ENCODE results near the gene CPAMD8.
"Not testable (repeated sequence)": the region's sequence is repeated elsewhere in the genome, so short reads cannot be mapped to it uniquely, and the experiment has no call there.

Gene CPAMD8

DNA sequence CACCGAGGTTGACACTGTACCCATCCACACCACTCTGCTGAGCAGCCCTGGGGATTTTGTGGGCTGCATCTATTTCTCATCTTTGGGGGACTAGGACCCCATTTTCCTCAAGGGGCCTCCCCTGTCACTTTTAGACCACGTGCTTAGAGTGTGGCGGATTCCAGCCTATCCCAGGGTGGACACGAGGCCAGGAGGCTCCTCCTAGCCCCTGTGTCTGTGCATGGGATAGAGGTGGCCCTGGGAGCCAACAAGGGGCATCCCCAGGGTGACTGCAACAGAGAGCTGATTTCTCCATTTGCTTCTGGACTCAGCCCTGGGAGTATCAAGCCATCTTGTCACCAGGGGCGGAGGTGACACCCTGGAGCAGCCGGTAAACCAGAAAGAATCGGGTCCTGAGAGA is 24.2 kb downstream of the CPAMD8 start:
- Mint-ChIP-seq H3K36me3 (ENCODE audit: low read depth) (peaks cover 51% of the 10 kb centered on the region), H3K4me1 (peaks cover 5% of the 10 kb centered on the region), H3K4me3 (no peak overlapping the region), H3K9me3 (peaks cover 15% of the 10 kb centered on the region), H3K27me3 (ENCODE audit: low read depth, poor library complexity) (no peaks in the 10 kb centered on the region), H3K27ac (no peak overlapping the region)
- TF ChIP-seq CTCF (IDR thresholded peaks at IDR 0.05): no peak
- DNase-seq: no peak

GRCh38 chr19:17001603-17002183 is 24.9 kb downstream of the CPAMD8 start:
- Mint-ChIP-seq H3K4me1 (peaks cover 5% of the 10 kb centered on the region), H3K27me3 (ENCODE audit: low read depth, poor library complexity) (peaks cover 3% of the 10 kb centered on the region), H3K27ac (peak overlapping the region; percentile 60), H3K36me3 (ENCODE audit: low read depth) (peaks cover 53% of the 10 kb centered on the region), H3K4me3 (no peak overlapping the region), H3K9me3 (peaks cover 15% of the 10 kb centered on the region)
- DNase-seq: no peak
- no peak for TF ChIP-seq CTCF (IDR thresholded peaks at IDR 0.05)

GRCh38 chr19:16998635-16999194 is 27.9 kb downstream of the CPAMD8 start:
- peaks cover 3% of the 10 kb centered on the region for H3K27me3 Mint-ChIP-seq (ENCODE audit: low read depth, poor library complexity)
- no peak for DNase-seq
- H3K4me3 Mint-ChIP-seq: no peak overlapping the region
- H3K36me3 Mint-ChIP-seq (ENCODE audit: low read depth): peaks cover 73% of the 10 kb centered on the region
- peaks cover 27% of the 10 kb centered on the region for H3K9me3 Mint-ChIP-seq
- TF ChIP-seq CTCF (IDR thresholded peaks at IDR 0.05): no peak
- H3K27ac Mint-ChIP-seq: no peak overlapping the region
- H3K4me1 Mint-ChIP-seq: peaks cover 5% of the 10 kb centered on the region

GRCh38 chr19:16996838-16997490 is 29.6 kb downstream of the CPAMD8 start:
- DNase-seq; H3K27me3 Mint-ChIP-seq (ENCODE audit: low read depth, poor library complexity); H3K4me3 Mint-ChIP-seq; H3K27ac Mint-ChIP-seq; H3K4me1 Mint-ChIP-seq: not testable (repeated sequence)
- peaks cover 38% of the 10 kb centered on the region for H3K9me3 Mint-ChIP-seq
- H3K36me3 Mint-ChIP-seq (ENCODE audit: low read depth): peaks cover 89% of the 10 kb centered on the region

DNA sequence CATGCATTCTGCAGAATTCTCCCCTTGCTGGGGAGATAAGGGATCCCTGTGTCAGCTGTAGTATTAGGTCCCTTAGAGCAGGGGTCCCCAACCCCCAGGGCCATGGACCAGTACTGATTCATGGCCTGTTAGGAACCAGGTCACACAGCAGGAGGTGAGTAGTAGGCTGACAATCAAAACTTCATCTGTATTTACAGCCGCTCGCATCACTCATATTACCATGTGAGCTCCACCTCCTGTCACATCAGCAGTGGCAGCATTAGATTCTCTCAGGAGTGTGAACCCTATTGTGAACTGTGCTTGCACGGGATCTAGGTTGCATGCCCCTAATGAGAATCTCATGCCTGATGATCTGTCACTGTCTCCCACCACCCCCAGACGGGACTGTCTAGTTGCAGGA is 37.9 kb downstream of the CPAMD8 start:
- Mint-ChIP-seq H3K4me3 (no peak overlapping the region), H3K27ac (no peak overlapping the region), H3K9me3 (peaks cover 57% of the 10 kb centered on the region), H3K27me3 (ENCODE audit: low read depth, poor library complexity) (no peaks in the 10 kb centered on the region), H3K4me1 (no peaks in the 10 kb centered on the region), H3K36me3 (ENCODE audit: low read depth) (peaks cover 95% of the 10 kb centered on the region)
- TF ChIP-seq CTCF (IDR thresholded peaks at IDR 0.05): no peak
- no peak for DNase-seq

- no peak for TF ChIP-seq CTCF (IDR thresholded peaks at IDR 0.05)
- H3K27ac Mint-ChIP-seq: no peak overlapping the region
- peaks cover 89% of the 10 kb centered on the region for H3K36me3 Mint-ChIP-seq (ENCODE audit: low read depth)
- no peak overlapping the region for H3K4me3 Mint-ChIP-seq
- DNase-seq: no peak
- no peaks in the 10 kb centered on the region for H3K4me1 Mint-ChIP-seq
- peaks cover 44% of the 10 kb centered on the region for H3K9me3 Mint-ChIP-seq
- H3K27me3 Mint-ChIP-seq (ENCODE audit: low read depth, poor library complexity): no peaks in the 10 kb centered on the region
Measured at GRCh38 chr19:16985403-16985802, 41.2 kb downstream of the CPAMD8 start.

GRCh38 chr19:16982586-16982985 is 44.0 kb downstream of the CPAMD8 start:
- Mint-ChIP-seq H3K36me3 (ENCODE audit: low read depth) (peaks cover 86% of the 10 kb centered on the region), H3K9me3 (peaks cover 37% of the 10 kb centered on the region)
- not testable (repeated sequence) for H3K4me1 Mint-ChIP-seq; DNase-seq; H3K27me3 Mint-ChIP-seq (ENCODE audit: low read depth, poor library complexity); H3K4me3 Mint-ChIP-seq; H3K27ac Mint-ChIP-seq
